IMR-90 (cell line): ENCODE results near the gene TMEM59. TPM values are rescaled to one million over a fixed set of nuclear protein-coding genes. Genes with fewer than 3 reads are reported as not detected.

Experiments used
- ATAC-seq: fragments of 200-7000 bp; cut with Tn5 transposase; 2 replicates; pipeline ENCODE4 v1.9.1; 2020; ENCODE audit warnings: low read depth, mild to moderate bottlenecking, moderate library complexity
- BruUV-seq: library from RNA; stranded (reverse); fragments of 400-500 nt; replicated peaks from 2 replicates; lab custom pipeline; 2021; lab: Mats Ljungman, UMichigan
- CTCF ChIA-PET: fragments of 300-600 bp; formaldehyde crosslinking; extraction: SDS; loops from one replicate; lab custom pipeline; 2021; ENCODE audit warnings: antibody characterized with exemption; lab: Yijun Ruan, JAX
- POLR2A ChIA-PET: fragments of 300-600 bp; sonication (Branson Sonifier 250); formaldehyde crosslinking; loops from one replicate; lab custom pipeline; 2022; ENCODE audit warnings: antibody characterized with exemption; ENCODE audit not compliant: unreplicated experiment; lab: Charles Lee
- DNase-seq: peaks from one replicate; pipeline ENCODE4 v3.0.0; 2013
- H2AFZ ChIP-seq: replicated peaks from 2 replicates; pipeline ENCODE3; 2013; ENCODE audit warnings: low read length, mild to moderate bottlenecking; ENCODE audit not compliant: poor library complexity
- H2AK5ac ChIP-seq: 2 replicates; pipeline ENCODE4 v1.6.1; 2013; ENCODE audit warnings: low read depth, low read length, inconsistent platforms
- H2AK9ac ChIP-seq: replicated peaks from 2 replicates; pipeline ENCODE3; 2013; ENCODE audit warnings: mild to moderate bottlenecking, low read depth, low read length, moderate library complexity; ENCODE audit not compliant: poor library complexity
- H2BK120ac ChIP-seq: 2 replicates; pipeline ENCODE4 v1.6.1; 2013; ENCODE audit warnings: low read depth, low read length, inconsistent platforms
- H2BK15ac ChIP-seq: 3 replicates; pipeline ENCODE4 v1.6.1; 2013; ENCODE audit warnings: low read depth, low read length, inconsistent platforms
- H2BK20ac ChIP-seq: 2 replicates; pipeline ENCODE4 v1.6.1; 2013; ENCODE audit warnings: low read depth, mild to moderate bottlenecking, inconsistent platforms, low read length, moderate library complexity
- H2BK5ac ChIP-seq: 2 replicates; pipeline ENCODE4 v1.6.1; 2013; ENCODE audit warnings: mild to moderate bottlenecking, low read depth, low read length, inconsistent platforms; ENCODE audit not compliant: poor library complexity, severe bottlenecking
- H3K14ac ChIP-seq: replicated peaks from 2 replicates; pipeline ENCODE4 v1.6.1; 2013; ENCODE audit warnings: low read depth, low read length, inconsistent platforms
- H3K18ac ChIP-seq: 2 replicates; pipeline ENCODE4 v1.6.1; 2013; ENCODE audit warnings: low read depth, low read length, control low read depth
- H3K23ac ChIP-seq: 2 replicates; pipeline ENCODE4 v1.6.1; 2013; ENCODE audit warnings: low read depth, low read length, inconsistent platforms
- H3K27ac ChIP-seq: 2 replicates; pipeline ENCODE4 v1.5.1; 2013; ENCODE audit warnings: mild to moderate bottlenecking, control low read depth, low read length; ENCODE audit not compliant: insufficient read depth
- H3K27me3 ChIP-seq: 2 replicates; pipeline ENCODE4 v1.6.1; 2013; ENCODE audit warnings: low read length; ENCODE audit not compliant: control insufficient read depth, insufficient read depth
- H3K36me3 ChIP-seq: 2 replicates; pipeline ENCODE4 v1.6.1; 2013; ENCODE audit warnings: low read length, mixed read lengths; ENCODE audit not compliant: control insufficient read depth, insufficient read depth
- H3K4ac ChIP-seq: 2 replicates; pipeline ENCODE4 v1.6.1; 2013; ENCODE audit warnings: low read depth, low read length, inconsistent platforms
- H3K4me1 ChIP-seq: 2 replicates; pipeline ENCODE4 v1.6.1; 2013; ENCODE audit warnings: low read length, mixed read lengths; ENCODE audit not compliant: control insufficient read depth, insufficient read depth
- H3K4me2 ChIP-seq: 2 replicates; pipeline ENCODE4 v1.6.1; 2013; ENCODE audit warnings: low read depth, mild to moderate bottlenecking, control low read depth, low read length, moderate library complexity
- H3K4me3 ChIP-seq: 2 replicates; pipeline ENCODE4 v1.5.1; 2013; ENCODE audit warnings: low read depth, mild to moderate bottlenecking, control low read depth, low read length, moderate library complexity; ENCODE audit not compliant: insufficient read depth
- H3K56ac ChIP-seq: 2 replicates; pipeline ENCODE4 v1.6.1; 2013; ENCODE audit warnings: low read length, inconsistent platforms; ENCODE audit not compliant: insufficient read depth; ENCODE audit errors: extremely low read depth
- H3K79me1 ChIP-seq, 2 experiments: 2 replicates each; pipeline ENCODE4 v1.6.1; 2013; ENCODE audit warnings: low read length in 2 of 2, inconsistent platforms in 1 of 2, low read depth in 1 of 2
- H3K9ac ChIP-seq: 2 replicates; pipeline ENCODE4 v1.6.1; 2013; ENCODE audit warnings: low read depth, low read length, control low read depth
- H3K9me1 ChIP-seq: 2 replicates; pipeline ENCODE4 v1.6.1; 2013; ENCODE audit warnings: low read length, inconsistent platforms; ENCODE audit not compliant: insufficient read depth
- H3K9me3 ChIP-seq: 2 replicates; pipeline ENCODE4 v1.6.1; 2013; ENCODE audit warnings: low read length; ENCODE audit not compliant: control insufficient read depth, insufficient read depth
- H4K20me1 ChIP-seq: 2 replicates; pipeline ENCODE4 v1.6.1; 2013; ENCODE audit warnings: low read length, inconsistent platforms; ENCODE audit not compliant: insufficient read depth
- H4K5ac ChIP-seq: 2 replicates; pipeline ENCODE4 v1.6.1; 2013; ENCODE audit warnings: mild to moderate bottlenecking, low read depth, low read length, control low read depth
- H4K8ac ChIP-seq, 2 experiments: 2 replicates each; pipeline ENCODE4 v1.6.1; 2013; ENCODE audit warnings: low read depth in 2 of 2, low read length in 2 of 2, control low read depth in 1 of 2, inconsistent platforms in 1 of 2
- H4K91ac ChIP-seq: 2 replicates; pipeline ENCODE4 v1.6.1; 2013; ENCODE audit warnings: low read depth, low read length, inconsistent platforms; ENCODE audit not compliant: insufficient read depth
- CEBPB ChIP-seq: IDR thresholded peaks from 2 replicates; pipeline ENCODE4 v1.6.1; 2012; ENCODE audit warnings: low read depth, low read length, improper control_type of control experiment
- CHD1 ChIP-seq: IDR thresholded peaks from 2 replicates; pipeline ENCODE4 v1.6.1; 2012; ENCODE audit warnings: low read depth, low read length, improper control_type of control experiment
- FOS ChIP-seq: fragments of 150-350 bp; IDR thresholded peaks from 2 replicates; pipeline ENCODE4 v1.6.1; 2016; ENCODE audit warnings: low read depth, low read length
- MAFK ChIP-seq: IDR thresholded peaks from 2 replicates; pipeline ENCODE4 v1.6.1; 2012; ENCODE audit warnings: low read depth, low read length, improper control_type of control experiment
- MAZ ChIP-seq: IDR thresholded peaks from 2 replicates; pipeline ENCODE4 v1.6.1; 2012; ENCODE audit warnings: low read depth, mild to moderate bottlenecking, low read length, improper control_type of control experiment, moderate library complexity, borderline replicate concordance
- MXI1 ChIP-seq: IDR thresholded peaks from 2 replicates; pipeline ENCODE4 v1.6.1; 2012; ENCODE audit warnings: low read depth, mild to moderate bottlenecking, low read length, moderate library complexity, borderline replicate concordance
- NFE2L2 ChIP-seq: fragments of 150-350 bp; IDR thresholded peaks from 2 replicates; pipeline ENCODE4 v1.6.1; 2016; ENCODE audit warnings: low read depth, mild to moderate bottlenecking, low read length
- POLR2A ChIP-seq: IDR thresholded peaks from 2 replicates; pipeline ENCODE4 v1.6.1; 2012; ENCODE audit warnings: mild to moderate bottlenecking, low read depth, low read length
- RAD21 ChIP-seq: IDR thresholded peaks from 2 replicates; pipeline ENCODE4 v1.6.1; 2012; ENCODE audit warnings: low read length, improper control_type of control experiment
- RCOR1 ChIP-seq: IDR thresholded peaks from 2 replicates; pipeline ENCODE4 v1.6.1; 2012; ENCODE audit warnings: mild to moderate bottlenecking, low read length, improper control_type of control experiment; ENCODE audit not compliant: insufficient replicate concordance
- SMC3 ChIP-seq: fragments of 150-350 bp; IDR thresholded peaks from 2 replicates; pipeline ENCODE4 v1.6.1; 2016; ENCODE audit warnings: low read depth, mild to moderate bottlenecking, antibody characterized with exemption, low read length, moderate library complexity
- USF2 ChIP-seq: fragments of 150-350 bp; IDR thresholded peaks from 2 replicates; pipeline ENCODE4 v1.6.1; 2017; ENCODE audit warnings: mild to moderate bottlenecking, antibody characterized with exemption, low read length, low read depth
- WGBS, 2 experiments: methylation state at CpG; one replicate each; pipeline versions ENCODE4 v1.1.5 to v1.1.7; 2013; ENCODE audit warnings: missing lambda C conversion rate in 2 of 2; ENCODE audit not compliant: insufficient read length in 1 of 2; ENCODE audit errors: extremely low coverage in 2 of 2; 5-methylcytosine and 5-hydroxymethylcytosine counted together
- dilution Hi-C: fragments of 300-500 bp; cut with HindIII; formaldehyde crosslinking; loops from one replicate; pipeline ENCODE4 v1.14.3; 2018; ENCODE audit warnings: low sequenced_read_pairs; ENCODE audit not compliant: unreplicated experiment
- in situ Hi-C: fragments of 300-500 bp; cut with MboI; formaldehyde crosslinking; loops from 3 replicates; pipeline ENCODE4 v1.14.3; 2019; ENCODE audit warnings: low sequenced_read_pairs, inconsistent platforms, mixed read lengths
- intact Hi-C: fragments of 100-400 bp; cut with micrococcal nuclease; formaldehyde crosslinking; loops from 2 replicates; pipeline ENCODE4 v1.10.0; 2022
- polyA plus RNA-seq, 3 experiments: library from polyadenylated mRNA; depleted of rRNA; stranded (reverse); fragments of >200 nt; gene quantifications; 2 replicates each; pipeline ENCODE4 v1.2.3, GENCODE V29; 2012; ENCODE audit warnings: low replicate concordance in 1 of 3
- total RNA-seq: library from RNA; depleted of rRNA; stranded (reverse); fragments of >200 nt; gene quantifications from 2 replicates; pipeline ENCODE4 v1.2.3, GENCODE V29; 2012
- TF ChIP-seq, protein P1 (sequence below): conservative IDR thresholded peaks from 2 replicates; pipeline ENCODE4 v1.5.1; 2012; ENCODE audit warnings: mild to moderate bottlenecking, low read depth, low read length, improper control_type of control experiment
- TF ChIP-seq, protein P2 (sequence below): fragments of 150-350 bp; IDR thresholded peaks from 2 replicates; pipeline ENCODE4 v1.6.1; 2016; ENCODE audit warnings: low read depth, mild to moderate bottlenecking, low read length, moderate library complexity, borderline replicate concordance

The TMEM59 gene
- total and polyA plus RNA-seq, 2 of the 4 experiments (the other 2 are of a cell fraction): 239 to 241 TPM

- no peak overlapping the region for H4K8ac ChIP-seq
- intact Hi-C loops: loop anchor here (2.0 kb wide), 1 partner anchor 50 kb away; no protein-coding TSS in a partner anchor
- in situ Hi-C loops: no loop called here
- H2BK120ac ChIP-seq: no peak overlapping the region
- no peak overlapping the region for H4K91ac ChIP-seq
- ChIA-PET CTCF (interaction anchor here (1.6 kb wide), 1 partner anchor 15 kb away, joined by 6 read pairs; no protein-coding TSS in a partner anchor), POLR2A (no interaction called here)
- H3K14ac ChIP-seq: no peak overlapping the region
- no peak overlapping the region for H2BK20ac ChIP-seq
- H2AK5ac ChIP-seq: no peak overlapping the region
- H2AFZ ChIP-seq: no peak overlapping the region
- dilution Hi-C loops: no loop called here
- ATAC-seq: no peak
- no peak overlapping the region for H3K18ac ChIP-seq
- no TSS peak for BruUV-seq
- no peaks in the 10 kb centered on the region for H3K27me3 ChIP-seq
- no peak overlapping the region for H3K23ac ChIP-seq
- H3K4me3 ChIP-seq: no peak overlapping the region
- no peak overlapping the region for H3K4me2 ChIP-seq
- no peaks in the 10 kb centered on the region for H3K9me3 ChIP-seq
- no peaks in the 10 kb centered on the region for H3K9me1 ChIP-seq
- TF ChIP-seq POLR2A: no peak
- TF ChIP-seq FOS: no peak
- TF ChIP-seq, protein P1, sequence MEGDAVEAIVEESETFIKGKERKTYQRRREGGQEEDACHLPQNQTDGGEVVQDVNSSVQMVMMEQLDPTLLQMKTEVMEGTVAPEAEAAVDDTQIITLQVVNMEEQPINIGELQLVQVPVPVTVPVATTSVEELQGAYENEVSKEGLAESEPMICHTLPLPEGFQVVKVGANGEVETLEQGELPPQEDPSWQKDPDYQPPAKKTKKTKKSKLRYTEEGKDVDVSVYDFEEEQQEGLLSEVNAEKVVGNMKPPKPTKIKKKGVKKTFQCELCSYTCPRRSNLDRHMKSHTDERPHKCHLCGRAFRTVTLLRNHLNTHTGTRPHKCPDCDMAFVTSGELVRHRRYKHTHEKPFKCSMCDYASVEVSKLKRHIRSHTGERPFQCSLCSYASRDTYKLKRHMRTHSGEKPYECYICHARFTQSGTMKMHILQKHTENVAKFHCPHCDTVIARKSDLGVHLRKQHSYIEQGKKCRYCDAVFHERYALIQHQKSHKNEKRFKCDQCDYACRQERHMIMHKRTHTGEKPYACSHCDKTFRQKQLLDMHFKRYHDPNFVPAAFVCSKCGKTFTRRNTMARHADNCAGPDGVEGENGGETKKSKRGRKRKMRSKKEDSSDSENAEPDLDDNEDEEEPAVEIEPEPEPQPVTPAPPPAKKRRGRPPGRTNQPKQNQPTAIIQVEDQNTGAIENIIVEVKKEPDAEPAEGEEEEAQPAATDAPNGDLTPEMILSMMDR: no peak
- TF ChIP-seq CEBPB: no peak; the same call in 1 of the 2 replicates
- no peak for TF ChIP-seq RAD21
- TF ChIP-seq MAFK: no peak
- no peak for TF ChIP-seq MAZ
- TF ChIP-seq, protein P2, sequence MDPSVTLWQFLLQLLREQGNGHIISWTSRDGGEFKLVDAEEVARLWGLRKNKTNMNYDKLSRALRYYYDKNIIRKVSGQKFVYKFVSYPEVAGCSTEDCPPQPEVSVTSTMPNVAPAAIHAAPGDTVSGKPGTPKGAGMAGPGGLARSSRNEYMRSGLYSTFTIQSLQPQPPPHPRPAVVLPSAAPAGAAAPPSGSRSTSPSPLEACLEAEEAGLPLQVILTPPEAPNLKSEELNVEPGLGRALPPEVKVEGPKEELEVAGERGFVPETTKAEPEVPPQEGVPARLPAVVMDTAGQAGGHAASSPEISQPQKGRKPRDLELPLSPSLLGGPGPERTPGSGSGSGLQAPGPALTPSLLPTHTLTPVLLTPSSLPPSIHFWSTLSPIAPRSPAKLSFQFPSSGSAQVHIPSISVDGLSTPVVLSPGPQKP: no peak
- no peak for TF ChIP-seq RCOR1
- no peak for TF ChIP-seq CHD1
- TF ChIP-seq SMC3: no peak
- no peak for TF ChIP-seq NFE2L2
- TF ChIP-seq MXI1: no peak
- TF ChIP-seq USF2: no peak
- H3K36me3 ChIP-seq: peaks cover 7% of the 10 kb centered on the region; the same call in 1 of the 2 replicates
- WGBS, 2 experiments: 67% methylated on average over 20 of the region's 25 CpGs; no CpG with 5 or more reads in 1 of the 2 experiments
- no peaks in the 10 kb centered on the region for H4K20me1 ChIP-seq
- no peaks in the 10 kb centered on the region for H3K4me1 ChIP-seq
- H3K79me1 ChIP-seq: no peaks in the 10 kb centered on the region
- no peak overlapping the region for H2BK5ac ChIP-seq
- H3K4ac ChIP-seq: no peak overlapping the region
- H2BK15ac ChIP-seq: no peak overlapping the region
- no peak for DNase-seq
- no peak overlapping the region for H3K27ac ChIP-seq
- no peak overlapping the region for H3K9ac ChIP-seq
- H3K56ac ChIP-seq: no peak overlapping the region
- no peak overlapping the region for H4K5ac ChIP-seq
- no peak overlapping the region for H2AK9ac ChIP-seq
Measured at GRCh38 chr1:54096227-54096876, 43.3 kb upstream of the TMEM59 start.
